K562 (cell line): Measurements from ENCODE around the gene ZNF335. TPM values are rescaled to one million over a fixed set of nuclear protein-coding genes. Genes with fewer than 3 reads are reported as not detected.

Source experiments
- ATAC-seq: fragments of 200-7000 bp; cut with Tn5 transposase; 3 replicates; pipeline ENCODE4 v1.9.1; 2020; ENCODE audit warnings: moderate library complexity
- BruUV-seq: library from RNA; stranded (reverse); fragments of 400-500 nt; replicated peaks from 2 replicates; lab custom pipeline; 2021; lab: Mats Ljungman, UMichigan
- CTCF ChIA-PET: fragments of 300-600 bp; formaldehyde crosslinking; extraction: SDS; loops from one replicate; lab custom pipeline; 2021; ENCODE audit warnings: low intra/inter-chr PET ratio; lab: Yijun Ruan, JAX
- POLR2A ChIA-PET: fragments of 300-600, 350-650 bp; sonication (Branson Sonifier 250); formaldehyde crosslinking; extraction: SDS; loops from one replicate; lab custom pipeline; 2021; ENCODE audit warnings: antibody characterized with exemption, inconsistent platforms; lab: Yijun Ruan, JAX
- DNase-seq, 4 experiments: peaks; one replicate each; pipeline versions ENCODE4 v3.0.0 to v3.0.0-alpha.2; 2011 to 2018; ENCODE audit warnings: low spot score in 3 of 4, mixed read lengths in 3 of 4; ENCODE audit errors: extremely low read depth in 1 of 4
- FAIRE-seq: peaks from 2 replicates; lab custom pipeline; 2011; peaks lifted over from hg19 to GRCh38; lab: Jason Lieb, UNC
- H2AFZ ChIP-seq: 2 replicates; pipeline ENCODE4 v1.6.0; 2011; ENCODE audit warnings: low read depth, low read length, control low read depth, inconsistent platforms
- H3K27ac ChIP-seq: fragments of 200-600 bp; 3 replicates; pipeline ENCODE4 v1.8.0; 2011; ENCODE audit warnings: low read depth, mild to moderate bottlenecking, control low read depth, inconsistent platforms, low read length, moderate library complexity, mixed read lengths; ENCODE audit errors: extremely low read depth
- H3K27me3 ChIP-seq, 2 experiments: fragments of 300-600 bp in 1 of 2; 2 replicates in 1 of 2; 3 replicates in 1 of 2; pipeline versions ENCODE4 v1.6.0 to v1.8.0; 2011; ENCODE audit warnings: inconsistent platforms in 2 of 2, low read length in 2 of 2, mild to moderate bottlenecking in 1 of 2, mixed read lengths in 1 of 2, moderate library complexity in 1 of 2; ENCODE audit not compliant: control insufficient read depth in 2 of 2, insufficient read depth in 2 of 2
- H3K36me3 ChIP-seq: fragments of 300-600 bp; 3 replicates; pipeline ENCODE4 v1.8.0; 2011; ENCODE audit warnings: mild to moderate bottlenecking, low read length, inconsistent platforms; ENCODE audit not compliant: control insufficient read depth, insufficient read depth
- H3K4me1 ChIP-seq, 2 experiments: fragments of 200-600 bp in 1 of 2; replicated peaks in 1 of 2; 2 replicates in 1 of 2; 3 replicates in 1 of 2; pipeline versions ENCODE4 v1.5.1 to v1.8.0; 2011; ENCODE audit warnings: inconsistent platforms in 2 of 2, low read length in 2 of 2, mild to moderate bottlenecking in 1 of 2, mixed read lengths in 1 of 2, moderate library complexity in 1 of 2; ENCODE audit not compliant: control insufficient read depth in 2 of 2, insufficient read depth in 2 of 2
- H3K4me2 ChIP-seq: 2 replicates; pipeline ENCODE4 v1.6.1; 2011; ENCODE audit warnings: low read length, control low read depth, inconsistent platforms, mixed read lengths; ENCODE audit not compliant: insufficient read depth
- H3K4me3 ChIP-seq: fragments of 200-600 bp; sonication (generic), shearing (Covaris generic); 2 replicates; pipeline ENCODE4 v1.5.1; 2016; ENCODE audit warnings: control low read depth, inconsistent platforms
- H3K79me2 ChIP-seq: fragments of 200-600 bp; 3 replicates; pipeline ENCODE4 v1.8.0; 2011; ENCODE audit warnings: low read length, inconsistent platforms; ENCODE audit not compliant: control insufficient read depth, insufficient read depth
- H3K9ac ChIP-seq, 2 experiments: 2 replicates each; pipeline versions ENCODE4 v1.6.0 to v1.6.1; 2011; ENCODE audit warnings: low read depth in 2 of 2, low read length in 2 of 2, control low read depth in 1 of 2, inconsistent platforms in 1 of 2, mild to moderate bottlenecking in 1 of 2, mixed read lengths in 1 of 2; ENCODE audit not compliant: insufficient read depth in 1 of 2
- H3K9me1 ChIP-seq: one replicate; pipeline ENCODE4 v1.6.0; 2011; ENCODE audit warnings: inconsistent platforms, mild to moderate bottlenecking, low read length, moderate library complexity; ENCODE audit not compliant: control insufficient read depth, insufficient read depth
- H3K9me3 ChIP-seq: replicated peaks from 2 replicates; pipeline ENCODE4 v1.5.1; 2011; ENCODE audit warnings: low read depth, low read length, inconsistent platforms; ENCODE audit not compliant: control insufficient read depth, insufficient read depth
- H4K20me1 ChIP-seq: replicated peaks from 2 replicates; pipeline ENCODE4 v1.6.1; 2011; ENCODE audit warnings: low read length, inconsistent platforms, mixed read lengths; ENCODE audit not compliant: control insufficient read depth, insufficient read depth
- BCOR ChIP-seq: fragments of 450-650 bp; IDR thresholded peaks from 2 replicates; pipeline ENCODE4 v1.6.1; 2016
- BHLHE40 ChIP-seq: IDR thresholded peaks from 2 replicates; pipeline ENCODE4 v1.6.1; 2011; ENCODE audit warnings: low read length, improper control_type of control experiment
- HLTF ChIP-seq: fragments of 450-650 bp; IDR thresholded peaks from 2 replicates; pipeline ENCODE4 v1.6.1; 2016
- KDM1A ChIP-seq, 2 experiments: fragments of 450-650 bp; IDR thresholded peaks; 2 replicates each; pipeline ENCODE4 v1.6.1; 2016; ENCODE audit warnings: mild to moderate bottlenecking in 2 of 2
- PTBP1 ChIP-seq: fragments of 200-400 bp; formaldehyde crosslinking; IDR thresholded peaks from 2 replicates; pipeline ENCODE4 v1.6.1; 2017; ENCODE audit warnings: low read depth, low read length
- RBM25 ChIP-seq: fragments of 200-400 bp; formaldehyde crosslinking; IDR thresholded peaks from 2 replicates; pipeline ENCODE4 v1.6.1; 2018; ENCODE audit warnings: low read length, low read depth, moderate library complexity; ENCODE audit not compliant: severe bottlenecking
- RCOR1 ChIP-seq, 2 experiments: IDR thresholded peaks; 2 replicates each; pipeline ENCODE4 v1.6.1; 2012; ENCODE audit warnings: low read depth in 2 of 2, low read length in 2 of 2, borderline replicate concordance in 1 of 2, improper control_type of control experiment in 1 of 2
- SMARCA5 ChIP-seq: fragments of 450-650 bp; IDR thresholded peaks from 2 replicates; pipeline ENCODE4 v1.6.1; 2016
- ZBTB8A ChIP-seq: fragments of 450-650 bp; IDR thresholded peaks from 2 replicates; pipeline ENCODE4 v1.6.1; 2018; ENCODE audit warnings: mild to moderate bottlenecking, moderate library complexity; ENCODE audit not compliant: partially characterized antibody
- ZC3H11A ChIP-seq: IDR thresholded peaks from 2 replicates; pipeline ENCODE4 v1.6.1; 2012; ENCODE audit warnings: low read depth, low read length, improper control_type of control experiment
- WGBS: fragments of 100-300 bp; shearing (Covaris generic); methylation state at CpG from one replicate; pipeline ENCODE4 v1.1.6; 2016; ENCODE audit warnings: low coverage, mixed read lengths; ENCODE audit not compliant: insufficient coverage; ENCODE audit errors: missing lambda C conversion rate; 5-methylcytosine and 5-hydroxymethylcytosine counted together
- in situ Hi-C: fragments of 300-500 bp; cut with MboI; formaldehyde crosslinking; loops from 4 replicates; pipeline ENCODE4 v1.15.0; 2018; ENCODE audit warnings: inconsistent platforms, mixed read lengths
- intact Hi-C: fragments of 100-400 bp; cut with micrococcal nuclease; formaldehyde crosslinking; loops from 2 replicates; pipeline ENCODE4 v1.14.2; 2022
- polyA plus RNA-seq, 8 experiments: library from polyadenylated mRNA; depleted of rRNA in 4 of 8; stranded (reverse) in 5 of 8; unstranded in 3 of 8; fragments of >200 nt; fragmentation: Nextera tagmentation in 2 of 8; fragmentation: Illumina TruSeq in 1 of 8; extraction: Ambion mirVana in 2 of 8; extraction: Trizol in 1 of 8; gene quantifications; 2 replicates each; pipeline versions ENCODE4 v1.2.1 to v1.2.3, GENCODE V29; 2011 to 2014; ENCODE audit warnings: inconsistent platforms in 1 of 8, missing spikeins in 1 of 8
- total RNA-seq, 7 experiments: library from RNA; depleted of rRNA in 6 of 7; stranded (reverse); fragments of >200 nt in 6 of 7; fragmentation: Illumina TruSeq in 2 of 7; extraction: Trizol in 2 of 7; gene quantifications; 2 replicates each; pipeline versions ENCODE4 v1.2.1 to v1.2.3, GENCODE V29; 2011 to 2021; ENCODE audit warnings: low replicate concordance in 1 of 7
- TF ChIP-seq, protein P1 (sequence below): sonication (generic); formaldehyde crosslinking; IDR thresholded peaks from 2 replicates; pipeline ENCODE4 v1.9.0; 2022; ENCODE audit warnings: mild to moderate bottlenecking, missing genetic modification reagents
- TF ChIP-seq, protein P2 (sequence below): fragments of 150-350 bp; conservative IDR thresholded peaks from 2 replicates; pipeline ENCODE4 v1.6.1; 2014; ENCODE audit warnings: low read length

ZNF335 gene
- total and polyA plus RNA-seq, 9 of the 15 experiments (the other 6 are each of a cell fraction or from before 2014, with no cell fraction given) = 0.39 to 16.0 (median 7.6) TPM

DNA sequence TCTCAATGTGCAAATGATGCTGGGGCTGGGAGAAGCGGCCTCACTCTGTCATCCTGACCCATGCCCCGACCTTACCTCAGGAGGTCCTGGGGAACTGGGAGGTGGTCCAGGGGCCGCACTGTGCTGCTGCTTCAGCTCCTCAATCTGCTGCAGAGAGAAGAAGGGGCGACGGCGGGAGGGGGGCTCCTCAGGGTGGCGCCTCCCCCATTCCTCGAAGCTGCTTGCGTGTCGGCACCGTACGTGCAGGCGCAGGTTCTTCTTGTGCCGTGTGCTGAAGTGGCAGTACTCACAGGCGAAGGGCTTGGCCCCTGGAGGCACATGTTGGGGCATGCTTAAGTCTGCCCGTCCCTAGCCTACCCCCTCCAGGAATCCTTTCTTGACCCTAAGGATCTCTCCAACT is 12.9 kb downstream of the ZNF335 start (continued):
- TF ChIP-seq, protein P1, sequence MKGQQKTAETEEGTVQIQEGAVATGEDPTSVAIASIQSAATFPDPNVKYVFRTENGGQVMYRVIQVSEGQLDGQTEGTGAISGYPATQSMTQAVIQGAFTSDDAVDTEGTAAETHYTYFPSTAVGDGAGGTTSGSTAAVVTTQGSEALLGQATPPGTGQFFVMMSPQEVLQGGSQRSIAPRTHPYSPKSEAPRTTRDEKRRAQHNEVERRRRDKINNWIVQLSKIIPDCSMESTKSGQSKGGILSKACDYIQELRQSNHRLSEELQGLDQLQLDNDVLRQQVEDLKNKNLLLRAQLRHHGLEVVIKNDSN = no peak
- TF ChIP-seq, protein P2, sequence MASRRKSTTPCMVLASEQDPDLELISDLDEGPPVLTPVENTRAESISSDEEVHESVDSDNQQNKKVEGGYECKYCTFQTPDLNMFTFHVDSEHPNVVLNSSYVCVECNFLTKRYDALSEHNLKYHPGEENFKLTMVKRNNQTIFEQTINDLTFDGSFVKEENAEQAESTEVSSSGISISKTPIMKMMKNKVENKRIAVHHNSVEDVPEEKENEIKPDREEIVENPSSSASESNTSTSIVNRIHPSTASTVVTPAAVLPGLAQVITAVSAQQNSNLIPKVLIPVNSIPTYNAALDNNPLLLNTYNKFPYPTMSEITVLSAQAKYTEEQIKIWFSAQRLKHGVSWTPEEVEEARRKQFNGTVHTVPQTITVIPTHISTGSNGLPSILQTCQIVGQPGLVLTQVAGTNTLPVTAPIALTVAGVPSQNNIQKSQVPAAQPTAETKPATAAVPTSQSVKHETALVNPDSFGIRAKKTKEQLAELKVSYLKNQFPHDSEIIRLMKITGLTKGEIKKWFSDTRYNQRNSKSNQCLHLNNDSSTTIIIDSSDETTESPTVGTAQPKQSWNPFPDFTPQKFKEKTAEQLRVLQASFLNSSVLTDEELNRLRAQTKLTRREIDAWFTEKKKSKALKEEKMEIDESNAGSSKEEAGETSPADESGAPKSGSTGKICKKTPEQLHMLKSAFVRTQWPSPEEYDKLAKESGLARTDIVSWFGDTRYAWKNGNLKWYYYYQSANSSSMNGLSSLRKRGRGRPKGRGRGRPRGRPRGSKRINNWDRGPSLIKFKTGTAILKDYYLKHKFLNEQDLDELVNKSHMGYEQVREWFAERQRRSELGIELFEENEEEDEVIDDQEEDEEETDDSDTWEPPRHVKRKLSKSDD = no peak

DNA sequence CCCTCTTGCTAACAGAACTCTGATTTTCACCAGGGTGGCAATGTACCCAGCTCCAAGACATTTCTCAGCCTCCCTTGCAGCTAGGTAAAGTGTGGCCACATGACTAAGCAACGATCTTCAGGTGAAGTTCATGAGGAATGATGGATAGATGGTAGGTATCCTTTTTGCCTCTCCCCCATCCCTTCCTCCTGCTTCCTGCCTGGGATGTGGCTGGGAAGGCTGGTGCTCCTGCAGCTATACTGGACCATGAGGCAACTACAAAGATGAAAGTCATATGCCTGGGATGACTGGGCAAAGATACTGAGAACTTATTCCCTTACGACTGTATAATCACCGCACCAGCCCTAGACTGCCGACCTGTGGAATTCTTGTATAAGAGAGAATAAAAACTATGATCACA is 13.4 kb downstream of the ZNF335 start:
- in situ Hi-C loops (no loop called here), intact Hi-C loops (no loop called here)
- Histone ChIP-seq H3K9me3 (no peaks in the 10 kb centered on the region), H3K4me2 (no peak overlapping the region), H3K9ac (no peak overlapping the region), H3K4me3 (no peak overlapping the region), H3K79me2 (no peaks in the 10 kb centered on the region), H2AFZ (no peak overlapping the region), H4K20me1 (peaks cover 6% of the 10 kb centered on the region; the same call in 1 of the 2 replicates), H3K27ac (no peak overlapping the region), H3K36me3 (peaks cover 63% of the 10 kb centered on the region; the same call in 2 of the 3 replicates), H3K27me3 (no peaks in the 10 kb centered on the region), H3K9me1 (no peaks in the 10 kb centered on the region), H3K4me1 (peaks cover 0 to 13% of the 10 kb centered on the region in 2 experiments; a peak in 1 of 5 replicates)
- FAIRE-seq (no peak), DNase-seq (no peak), ATAC-seq (no peak)
- 100% methylated on average over 4 of the region's 4 CpGs for WGBS
- ChIA-PET POLR2A (interaction anchor here (1.0 to 4.3 kb wide), 5 partner anchors 8 to 14 kb away, joined by 3 to 20 read pairs (median 9); partner anchors contain the start of gene ZNF335), CTCF (no interaction called here)
- TF ChIP-seq RBM25 (peak; percentile 98), ZBTB8A (no peak), BCOR (peak; percentile 50; the same call in 1 of the 2 replicates), PTBP1 (peak; percentile 82; the same call in 1 of the 2 replicates), KDM1A (IDR thresholded peaks at IDR 0.05) (0 out of 4 replicates have a peak, but pooled peaks of 1 of the 2 experiments have one; percentile 12), BHLHE40 (no peak), HLTF (peak; percentile 86), RCOR1 (IDR thresholded peaks at IDR 0.05; ENCODE audit: borderline replicate concordance in 1 of 2, low read depth in 2 of 2, low read length in 2 of 2) (0 out of 4 replicates have a peak, but pooled peaks of 1 of the 2 experiments have one; percentile 32), SMARCA5 (peak; percentile 70; the same call in 1 of the 2 replicates), ZC3H11A (no peak)
- no TSS peak for BruUV-seq
